MCF 10A (cell line): ENCODE results near the gene MCCD1. TPM values are rescaled to one million over a fixed set of nuclear protein-coding genes. Genes with fewer than 3 reads are reported as not detected.

Source experiments
- Bru-seq: library from RNA; stranded (reverse); fragments of 400-500 nt; gene quantifications from one replicate; lab custom pipeline; 2021; lab: Mats Ljungman, UMichigan
- BruChase-seq, 2 experiments: library from RNA; stranded (reverse); fragments of 400-500 nt; gene quantifications; one replicate each; lab custom pipeline; 2021; lab: Mats Ljungman, UMichigan
- BruUV-seq: library from RNA; stranded (reverse); fragments of 400-500 nt; replicated peaks from 2 replicates; lab custom pipeline; 2021; lab: Mats Ljungman, UMichigan
- CTCF ChIA-PET: fragments of 300-600 bp; sonication (Branson Sonifier 250); formaldehyde crosslinking; extraction: SDS; loops from one replicate; lab custom pipeline; 2021; ENCODE audit warnings: antibody characterized with exemption, inconsistent platforms; lab: Yijun Ruan, JAX
- POLR2A ChIA-PET: fragments of 300-600, 350-650 bp; sonication (Branson Sonifier 250); formaldehyde crosslinking; extraction: SDS; loops from one replicate; lab custom pipeline; 2020; ENCODE audit warnings: antibody characterized with exemption, inconsistent platforms; lab: Yijun Ruan, JAX
- DNase-seq: peaks from one replicate; pipeline ENCODE4 v3.0.0-alpha.2; 2018; ENCODE audit not compliant: unreplicated experiment
- H3K27ac Mint-ChIP-seq: one replicate; pipeline ENCODE4 v1.8.0; 2022; ENCODE audit warnings: mild to moderate bottlenecking, low read depth, mixed read lengths; ENCODE audit not compliant: unreplicated experiment
- H3K27me3 Mint-ChIP-seq: one replicate; pipeline ENCODE4 v1.8.0; 2022; ENCODE audit warnings: mixed read lengths; ENCODE audit not compliant: insufficient read depth, unreplicated experiment
- H3K36me3 Mint-ChIP-seq: one replicate; pipeline ENCODE4 v1.8.0; 2022; ENCODE audit warnings: mild to moderate bottlenecking, moderate library complexity, mixed read lengths; ENCODE audit not compliant: insufficient read depth, unreplicated experiment
- H3K4me1 Mint-ChIP-seq: one replicate; pipeline ENCODE4 v1.8.0; 2022; ENCODE audit warnings: mixed read lengths; ENCODE audit not compliant: insufficient read depth, unreplicated experiment
- H3K4me3 Mint-ChIP-seq: one replicate; pipeline ENCODE4 v1.8.0; 2022; ENCODE audit warnings: mild to moderate bottlenecking, moderate library complexity, mixed read lengths; ENCODE audit not compliant: unreplicated experiment
- H3K9me3 Mint-ChIP-seq: one replicate; pipeline ENCODE4 v1.8.0; 2022; ENCODE audit warnings: mixed read lengths; ENCODE audit not compliant: unreplicated experiment
- intact Hi-C: fragments of 100-400 bp; cut with micrococcal nuclease; formaldehyde crosslinking; loops from 2 replicates; pipeline ENCODE4 v1.14.1; 2022
- long read RNA-seq: library from polyadenylated mRNA; stranded (forward); transcript quantifications from one replicate; pipeline ENCODE4 v2.0.0, GENCODE V29; 2022
- total RNA-seq: library from RNA; stranded (reverse); gene quantifications from 2 replicates; pipeline ENCODE4 v1.2.3, GENCODE V29; 2022
- TF ChIP-seq, protein P1 (sequence below): fragments of 200-600 bp; IDR thresholded peaks from one replicate; pipeline ENCODE4 v1.8.0; 2022; ENCODE audit warnings: antibody characterized with exemption, mild to moderate bottlenecking; ENCODE audit not compliant: unreplicated experiment

Gene MCCD1, protein sequence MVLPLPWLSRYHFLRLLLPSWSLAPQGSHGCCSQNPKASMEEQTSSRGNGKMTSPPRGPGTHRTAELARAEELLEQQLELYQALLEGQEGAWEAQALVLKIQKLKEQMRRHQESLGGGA
- not detected in 2 replicates for total RNA-seq
- not detected for Bru-seq, nascent RNA
- BruChase-seq, experiment 1, labeled RNA remaining after a 6-hour chase = not detected
- not detected for BruChase-seq, experiment 2, labeled RNA remaining after a 2-hour chase
- long read RNA-seq = 0 reads

DNA sequence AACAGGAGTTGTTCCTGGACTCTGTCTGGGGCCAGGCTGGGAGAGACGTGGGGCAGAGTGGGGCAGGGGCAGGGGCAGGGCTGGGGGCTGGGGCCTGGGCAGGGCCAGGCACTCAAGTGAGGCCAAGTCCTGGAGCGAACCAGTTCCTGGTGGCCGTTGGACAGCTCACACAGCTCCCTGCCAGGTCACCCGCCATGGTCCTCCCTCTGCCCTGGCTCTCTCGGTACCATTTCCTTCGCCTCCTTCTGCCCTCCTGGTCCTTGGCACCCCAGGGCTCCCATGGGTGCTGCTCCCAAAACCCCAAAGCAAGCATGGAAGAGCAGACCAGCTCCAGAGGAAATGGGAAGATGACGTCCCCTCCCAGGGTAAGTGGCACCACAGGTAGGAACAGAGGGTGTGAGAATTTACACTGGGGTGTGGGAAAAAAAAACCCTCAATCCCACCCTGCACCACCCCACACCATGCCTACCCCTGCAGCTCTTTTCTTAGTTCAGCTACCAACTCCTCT is at the start of gene MCCD1:
Gene MCCD1, plus strand, starts transcription at position 142 of the 508 bp plus-strand sequence. Its CDS starts 53 bp downstream, at position 195.
- POLR2A ChIA-PET = interaction anchor here (1.0 to 3.9 kb wide), 6 partner anchors 10 to 123 kb away, joined by 3 to 21 read pairs (median 4); partner anchors contain the start of genes BAG6 and DDX39B
- Mint-ChIP-seq H3K36me3 (peaks cover 59% of the 10 kb centered on the region), H3K9me3 (no peaks in the 10 kb centered on the region), H3K27me3 (no peaks in the 10 kb centered on the region), H3K4me3 (no peak within 1 kb of the TSS), H3K4me1 (no peaks in the 10 kb centered on the region), H3K27ac (no peak within 1 kb of the TSS)
- TF ChIP-seq, protein P1, sequence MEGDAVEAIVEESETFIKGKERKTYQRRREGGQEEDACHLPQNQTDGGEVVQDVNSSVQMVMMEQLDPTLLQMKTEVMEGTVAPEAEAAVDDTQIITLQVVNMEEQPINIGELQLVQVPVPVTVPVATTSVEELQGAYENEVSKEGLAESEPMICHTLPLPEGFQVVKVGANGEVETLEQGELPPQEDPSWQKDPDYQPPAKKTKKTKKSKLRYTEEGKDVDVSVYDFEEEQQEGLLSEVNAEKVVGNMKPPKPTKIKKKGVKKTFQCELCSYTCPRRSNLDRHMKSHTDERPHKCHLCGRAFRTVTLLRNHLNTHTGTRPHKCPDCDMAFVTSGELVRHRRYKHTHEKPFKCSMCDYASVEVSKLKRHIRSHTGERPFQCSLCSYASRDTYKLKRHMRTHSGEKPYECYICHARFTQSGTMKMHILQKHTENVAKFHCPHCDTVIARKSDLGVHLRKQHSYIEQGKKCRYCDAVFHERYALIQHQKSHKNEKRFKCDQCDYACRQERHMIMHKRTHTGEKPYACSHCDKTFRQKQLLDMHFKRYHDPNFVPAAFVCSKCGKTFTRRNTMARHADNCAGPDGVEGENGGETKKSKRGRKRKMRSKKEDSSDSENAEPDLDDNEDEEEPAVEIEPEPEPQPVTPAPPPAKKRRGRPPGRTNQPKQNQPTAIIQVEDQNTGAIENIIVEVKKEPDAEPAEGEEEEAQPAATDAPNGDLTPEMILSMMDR = no peak
- no peak for DNase-seq
- CTCF ChIA-PET = interaction anchor here (1.1 kb wide), 1 partner anchor 70 kb away, joined by 3 read pairs; no protein-coding TSS in a partner anchor
- no TSS peak for BruUV-seq
- intact Hi-C loops = no loop called here

DNA sequence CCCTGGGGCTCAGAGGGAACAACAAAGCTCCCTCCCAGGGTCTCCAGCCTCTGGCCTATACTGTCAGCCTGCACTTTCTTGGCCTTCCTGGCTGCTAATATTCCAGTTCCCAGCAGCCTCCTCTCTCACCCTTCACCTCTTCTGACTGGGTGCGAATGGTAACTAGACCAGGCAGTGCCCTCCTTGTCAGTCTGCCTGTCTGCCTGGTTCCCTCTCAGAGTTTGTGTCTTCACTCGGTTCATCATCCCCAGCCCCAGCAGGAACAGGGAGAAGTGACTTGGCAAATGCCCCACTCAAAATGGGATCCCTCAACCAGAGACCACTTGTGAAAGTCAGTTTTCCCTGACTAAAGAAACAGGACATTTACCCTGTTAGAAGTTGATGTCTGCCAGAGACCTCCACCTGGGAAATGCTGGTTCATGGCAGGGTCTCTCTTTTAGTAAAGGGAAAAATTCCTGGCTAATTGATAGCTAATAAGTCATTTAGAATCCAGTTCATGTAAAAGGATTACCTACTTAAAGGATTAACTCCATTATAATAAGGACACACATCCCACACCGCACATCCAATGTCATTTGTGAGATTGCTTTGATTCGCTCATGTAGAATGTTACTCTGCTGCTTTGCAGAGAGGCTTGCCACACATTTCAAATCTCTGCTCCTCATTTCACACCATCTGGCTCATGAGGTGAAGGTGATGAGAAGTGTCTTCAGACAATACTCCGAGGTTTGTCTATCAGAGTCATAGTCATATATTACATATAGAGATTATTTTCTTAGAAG is 49.4 kb upstream of the MCCD1 start:
- ChIA-PET CTCF (interaction anchor here (0.6 kb wide), 1 partner anchor 291 kb away, joined by 4 read pairs; no protein-coding TSS in a partner anchor), POLR2A (no interaction called here)
- no peak overlapping the region for H3K27ac Mint-ChIP-seq
- intact Hi-C loops = no loop called here
- no peaks in the 10 kb centered on the region for H3K27me3 Mint-ChIP-seq
- H3K36me3 Mint-ChIP-seq = no peaks in the 10 kb centered on the region
- no peak for DNase-seq
- BruUV-seq = no TSS peak
- TF ChIP-seq, protein P1 = no peak
- H3K9me3 Mint-ChIP-seq = no peaks in the 10 kb centered on the region
- H3K4me1 Mint-ChIP-seq = peaks cover 16% of the 10 kb centered on the region
- no peak overlapping the region for H3K4me3 Mint-ChIP-seq

DNA sequence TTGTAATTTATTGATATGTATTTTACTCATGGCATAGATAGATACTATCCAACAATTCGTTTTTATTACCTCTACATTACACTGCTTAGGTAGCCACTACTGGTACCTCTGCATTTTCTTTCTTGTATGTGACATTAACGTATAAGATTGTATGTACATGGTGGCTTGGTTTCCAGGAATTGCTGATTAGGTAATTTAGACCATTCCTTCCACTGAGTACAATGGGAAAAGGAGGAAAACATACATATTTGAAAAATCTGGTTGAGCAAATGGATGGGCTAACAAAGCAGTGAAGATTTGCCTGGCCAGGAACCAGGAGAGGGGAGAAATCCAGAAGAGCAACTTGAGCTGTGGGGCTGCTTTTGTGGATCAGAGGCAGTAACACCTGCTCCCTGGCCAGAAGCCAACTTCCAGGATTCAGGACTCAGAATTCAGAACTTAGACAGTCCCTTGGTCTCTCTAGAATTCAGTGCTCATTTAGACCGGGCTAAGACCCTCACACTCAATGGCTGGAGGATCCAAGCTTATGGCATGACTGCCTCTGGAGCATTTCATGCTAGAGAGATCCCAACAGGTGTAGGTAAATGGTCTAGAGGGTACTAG is 48.7 kb upstream of the MCCD1 start:
- H3K9me3 Mint-ChIP-seq = no peaks in the 10 kb centered on the region
- POLR2A ChIA-PET = no interaction called here
- TF ChIP-seq, protein P1 = no peak
- CTCF ChIA-PET = no interaction called here
- no peak for DNase-seq
- H3K36me3 Mint-ChIP-seq = no peaks in the 10 kb centered on the region
- intact Hi-C loops = no loop called here
- H3K27me3 Mint-ChIP-seq = no peaks in the 10 kb centered on the region
- no peak overlapping the region for H3K4me3 Mint-ChIP-seq
- no peak overlapping the region for H3K27ac Mint-ChIP-seq
- peaks cover 15% of the 10 kb centered on the region for H3K4me1 Mint-ChIP-seq
- BruUV-seq = no TSS peak
